Astrocyte of the cerebellum (primary cell): Measurements from ENCODE around the gene CD300LG.
"Not testable (repeated sequence)": the region's sequence is repeated elsewhere in the genome, so short reads cannot be mapped to it uniquely, and the experiment has no call there.

Source experiments
- DNase-seq: peaks from one replicate; pipeline ENCODE4 v3.0.0-alpha.2; 2011; ENCODE audit warnings: low read depth
- H3K4me3 ChIP-seq: 2 replicates; pipeline ENCODE4 v1.5.1; 2011; ENCODE audit warnings: mild to moderate bottlenecking, low read depth, low read length, moderate library complexity
- CTCF ChIP-seq: IDR thresholded peaks from 2 replicates; pipeline ENCODE4 v1.5.1; 2012; ENCODE audit warnings: low read length, low read depth, moderate library complexity, mild to moderate bottlenecking; ENCODE audit errors: missing control alignments
- in situ Hi-C: cut with HindIII; loops from 2 replicates; pipeline ENCODE4 v1.10.0; 2017; ENCODE audit warnings: low sequenced_read_pairs

Gene CD300LG, protein sequence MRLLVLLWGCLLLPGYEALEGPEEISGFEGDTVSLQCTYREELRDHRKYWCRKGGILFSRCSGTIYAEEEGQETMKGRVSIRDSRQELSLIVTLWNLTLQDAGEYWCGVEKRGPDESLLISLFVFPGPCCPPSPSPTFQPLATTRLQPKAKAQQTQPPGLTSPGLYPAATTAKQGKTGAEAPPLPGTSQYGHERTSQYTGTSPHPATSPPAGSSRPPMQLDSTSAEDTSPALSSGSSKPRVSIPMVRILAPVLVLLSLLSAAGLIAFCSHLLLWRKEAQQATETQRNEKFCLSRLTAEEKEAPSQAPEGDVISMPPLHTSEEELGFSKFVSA

DNA sequence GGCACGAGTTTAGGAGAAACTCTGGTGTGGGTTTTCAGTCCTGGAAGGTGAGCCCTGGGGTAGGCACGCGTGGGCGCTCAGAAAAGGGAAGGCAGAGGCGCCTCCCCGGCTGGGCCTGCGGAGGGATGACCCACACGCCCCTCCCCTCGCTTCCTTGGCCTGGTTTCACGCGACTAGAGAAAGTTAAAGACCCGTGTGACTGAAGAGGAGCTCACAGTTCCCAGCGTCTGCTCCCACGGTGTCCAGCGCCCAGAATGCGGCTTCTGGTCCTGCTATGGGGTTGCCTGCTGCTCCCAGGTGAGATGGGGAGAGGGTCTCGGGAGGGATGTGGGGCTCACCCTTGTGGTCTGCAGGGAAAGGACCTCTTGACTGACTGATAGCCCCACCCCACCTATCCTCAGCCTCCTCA lies at the start of gene CD300LG:
Gene CD300LG (plus strand): TSS at position 214 of the 409 bp plus-strand sequence. CDS start 41 bp downstream, at position 255.
- in situ Hi-C loops: loop anchor here (10.0 kb wide), 1 partner anchor 142 kb away; no protein-coding TSS in a partner anchor
- no peak within 1 kb of the TSS for H3K4me3 ChIP-seq
- no peak for TF ChIP-seq CTCF
- DNase-seq: no peak

DNA sequence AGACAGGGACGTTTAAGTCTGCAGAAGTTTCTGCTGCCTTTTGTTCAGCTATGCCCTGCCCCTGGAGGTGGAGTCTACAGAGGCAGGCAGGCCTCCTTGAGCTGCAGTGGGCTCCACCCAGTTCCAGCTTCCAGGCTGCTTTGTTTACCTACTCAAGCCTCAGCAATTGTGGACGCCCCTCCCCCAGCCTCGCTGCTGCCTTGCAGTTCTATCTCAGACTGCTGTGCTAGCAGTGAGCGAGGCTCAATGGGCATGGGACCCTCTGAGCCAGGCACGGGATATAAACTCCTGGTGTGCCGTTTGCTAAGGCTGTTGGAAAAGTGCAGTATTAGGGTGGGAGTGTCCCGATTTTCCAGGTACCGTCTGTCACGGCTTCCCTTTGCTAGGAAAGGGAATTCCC lies 49.0 kb upstream of the CD300LG start:
- DNase-seq, in situ Hi-C loops: not testable (repeated sequence)

GRCh38 chr17:43799047-43799446 lies 47.9 kb upstream of the CD300LG start:
- H3K4me3 ChIP-seq: no peak overlapping the region
- no peak for DNase-seq
- no peak for TF ChIP-seq CTCF
- in situ Hi-C loops: no loop called here

More for the DNA sequence above, 49.0 kb upstream of the CD300LG start:
- H3K4me3 ChIP-seq: not testable (repeated sequence)

DNA sequence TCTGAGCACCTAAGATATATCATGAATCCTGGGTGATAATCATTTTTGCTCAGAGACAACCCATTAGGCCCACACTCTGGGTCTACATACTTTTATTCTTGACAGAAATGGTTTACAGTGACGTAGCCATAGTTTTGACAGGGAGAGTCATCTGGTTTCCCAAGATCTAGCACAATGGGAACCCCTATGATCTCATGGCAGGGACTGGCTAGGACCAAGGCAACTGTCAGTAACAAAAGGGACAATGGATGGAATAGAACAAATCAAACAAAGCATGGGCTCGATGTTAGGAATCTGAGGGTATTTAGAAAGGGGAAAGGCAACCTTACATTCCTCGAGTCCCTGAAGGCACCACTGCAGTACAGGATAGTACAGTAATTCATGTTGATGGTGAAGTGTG lies 46.2 kb upstream of the CD300LG start:
- DNase-seq: no peak
- no peak for TF ChIP-seq CTCF
- H3K4me3 ChIP-seq: no peak overlapping the region
- in situ Hi-C loops: no loop called here

DNA sequence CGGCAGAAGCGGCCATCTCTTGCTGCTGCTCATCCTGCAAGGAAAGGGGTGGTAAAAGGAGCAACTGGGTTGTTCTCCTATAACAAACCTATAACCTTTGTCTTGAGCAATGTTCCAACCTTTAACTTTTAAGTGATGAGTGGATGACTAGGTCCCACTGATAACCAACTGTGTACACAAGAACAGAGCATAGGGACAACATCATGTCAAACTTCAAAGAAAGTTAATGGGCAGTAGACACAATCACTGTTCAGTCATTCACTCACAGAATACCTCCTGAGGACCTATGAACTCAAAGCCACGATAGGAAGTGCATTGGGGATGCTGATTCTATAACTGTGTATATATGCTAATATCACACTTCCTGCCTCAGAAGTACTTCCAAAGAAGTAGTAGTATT lies 45.1 kb upstream of the CD300LG start:
- no peak for DNase-seq
- no peak overlapping the region for H3K4me3 ChIP-seq
- in situ Hi-C loops: no loop called here
- TF ChIP-seq CTCF: no peak

DNA sequence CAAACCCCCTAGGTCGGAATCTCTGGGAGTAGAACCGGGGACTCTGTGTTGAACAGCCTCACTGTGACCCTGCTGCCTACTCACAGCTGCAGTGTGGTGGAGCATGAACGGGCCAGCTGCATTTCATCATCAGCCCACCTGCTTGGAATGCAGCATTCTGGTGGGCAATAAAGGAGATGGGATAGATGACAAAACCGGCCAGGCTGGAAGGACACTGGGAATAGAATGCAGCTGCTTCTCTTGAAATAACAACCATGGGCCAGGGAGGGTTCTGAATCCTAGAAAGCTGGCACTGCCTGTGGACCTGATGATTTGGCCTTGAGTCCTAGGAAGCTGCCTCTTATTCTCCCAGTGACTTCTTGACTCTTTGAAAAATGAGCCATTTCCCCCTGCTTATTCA lies 43.2 kb upstream of the CD300LG start:
- in situ Hi-C loops: no loop called here
- no peak for TF ChIP-seq CTCF
- no peak for DNase-seq
- H3K4me3 ChIP-seq: no peak overlapping the region

DNA sequence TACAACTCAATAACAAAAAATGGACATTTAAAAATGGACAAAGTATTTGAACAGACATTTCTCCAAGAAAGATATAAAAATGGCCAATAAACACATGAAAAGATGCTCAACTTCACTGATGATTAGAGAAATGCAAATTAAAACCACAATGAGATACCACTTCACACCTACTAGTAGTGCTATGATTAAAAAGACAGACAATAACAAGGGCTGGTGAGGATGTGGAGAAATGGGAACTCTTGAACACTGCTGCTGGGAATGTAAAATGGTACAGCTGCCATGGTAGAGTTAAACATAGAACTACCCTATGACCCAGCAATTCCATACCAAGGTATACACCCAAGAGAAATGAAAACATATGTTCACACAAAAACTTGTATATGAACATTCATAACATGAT lies 41.9 kb upstream of the CD300LG start:
- no peak overlapping the region for H3K4me3 ChIP-seq
- no peak for DNase-seq
- TF ChIP-seq CTCF: no peak
- in situ Hi-C loops: no loop called here
